HepG2 (cell line): Measurements from ENCODE around the gene LENEP. TPM values are rescaled to one million over a fixed set of nuclear protein-coding genes. Genes with fewer than 3 reads are reported as not detected.

Source experiments
- ATAC-seq: fragments of 200-7000 bp; cut with Tn5 transposase; 3 replicates; pipeline ENCODE4 v1.9.1; 2020; ENCODE audit warnings: mild to moderate bottlenecking, moderate library complexity
- BruUV-seq: library from RNA; stranded (reverse); fragments of 400-500 nt; replicated peaks from 2 replicates; lab custom pipeline; 2021; lab: Mats Ljungman, UMichigan
- CTCF ChIA-PET: fragments of 300-600 bp; formaldehyde crosslinking; extraction: SDS; loops from one replicate; lab custom pipeline; 2021; ENCODE audit warnings: low total read pairs, inconsistent platforms, low intra/inter-chr PET ratio; lab: Yijun Ruan, JAX
- POLR2A ChIA-PET: fragments of 350-600 bp; sonication (Branson Sonifier 250); formaldehyde crosslinking; loops from one replicate; lab custom pipeline; 2020; ENCODE audit warnings: antibody characterized with exemption, inconsistent platforms; lab: Yijun Ruan, JAX
- DNase-seq: peaks from one replicate; pipeline ENCODE4 v3.0.0-alpha.2; 2015; ENCODE audit warnings: low spot score
- FAIRE-seq: peaks from 3 replicates; lab custom pipeline; 2011; peaks lifted over from hg19 to GRCh38; lab: Jason Lieb, UNC
- H2AFZ ChIP-seq: one replicate; pipeline ENCODE4 v1.6.1; 2011; ENCODE audit warnings: low read length, inconsistent platforms
- H3K27ac ChIP-seq: fragments of 300-600 bp; 3 replicates; pipeline ENCODE4 v1.8.0; 2011; ENCODE audit warnings: mixed run types, mild to moderate bottlenecking, mixed read lengths, low read length, inconsistent platforms; ENCODE audit not compliant: insufficient read depth; ENCODE audit errors: extremely low read length
- H3K27me3 ChIP-seq, 2 experiments: fragments of 200-600 bp in 1 of 2; 2 replicates in 1 of 2; 3 replicates in 1 of 2; pipeline versions ENCODE4 v1.6.0 to v1.8.0; 2011; ENCODE audit warnings: low read length in 2 of 2, mild to moderate bottlenecking in 2 of 2, moderate library complexity in 2 of 2, inconsistent platforms in 1 of 2; ENCODE audit not compliant: insufficient read depth in 2 of 2, control insufficient read depth in 1 of 2
- H3K36me3 ChIP-seq, 2 experiments: fragments of 200-600 bp in 1 of 2; replicated peaks in 1 of 2; 2 replicates in 1 of 2; 3 replicates in 1 of 2; pipeline versions ENCODE4 v1.5.1 to v1.8.0; 2011; ENCODE audit warnings: low read length in 2 of 2, inconsistent platforms in 1 of 2; ENCODE audit not compliant: insufficient read depth in 2 of 2, control insufficient read depth in 1 of 2
- H3K4me1 ChIP-seq: 2 replicates; pipeline ENCODE4 v1.5.1; 2012; ENCODE audit warnings: low read length, inconsistent platforms; ENCODE audit not compliant: insufficient read depth
- H3K4me2 ChIP-seq: 2 replicates; pipeline ENCODE4 v1.6.0; 2011; ENCODE audit warnings: low read depth, low read length, inconsistent platforms
- H3K4me3 ChIP-seq, 3 experiments: fragments of 200-600 bp in 1 of 3; sonication (generic), shearing (Covaris generic) in 1 of 3; replicated peaks in 1 of 3; 2 replicates each; pipeline ENCODE4 v1.5.1; 2011 to 2016; ENCODE audit warnings: low read length in 3 of 3, inconsistent platforms in 2 of 3, low read depth in 2 of 3, mild to moderate bottlenecking in 2 of 3, control low read depth in 1 of 3, mixed read lengths in 1 of 3; ENCODE audit not compliant: insufficient read depth in 1 of 3
- H3K79me2 ChIP-seq: one replicate; pipeline ENCODE4 v1.6.1; 2011; ENCODE audit warnings: low read length, inconsistent platforms; ENCODE audit not compliant: insufficient read depth
- H3K9ac ChIP-seq: 2 replicates; pipeline ENCODE4 v1.6.0; 2011; ENCODE audit warnings: mild to moderate bottlenecking, low read depth, low read length, inconsistent platforms; ENCODE audit not compliant: insufficient read depth
- H3K9me3 ChIP-seq: 2 replicates; pipeline ENCODE4 v1.5.1; 2012; ENCODE audit warnings: mild to moderate bottlenecking, low read length
- H4K20me1 ChIP-seq: 2 replicates; pipeline ENCODE4 v1.6.0; 2011; ENCODE audit warnings: inconsistent platforms, mild to moderate bottlenecking, low read length, moderate library complexity; ENCODE audit not compliant: insufficient read depth
- FOXK1 ChIP-seq: sonication (generic); formaldehyde crosslinking; IDR thresholded peaks from 2 replicates; pipeline ENCODE4 v1.4.0; 2020; ENCODE audit warnings: low read depth, missing genetic modification reagents, borderline replicate concordance
- KDM1A ChIP-seq: IDR thresholded peaks from 2 replicates; pipeline ENCODE4 v1.6.1; 2016; ENCODE audit warnings: missing compliant biosample characterization
- KDM4B ChIP-seq: sonication (generic); formaldehyde crosslinking; IDR thresholded peaks from 2 replicates; pipeline ENCODE4 v1.4.0; 2020; ENCODE audit warnings: missing genetic modification reagents
- NAIF1 ChIP-seq: sonication (generic); formaldehyde crosslinking; IDR thresholded peaks from 2 replicates; pipeline ENCODE4 v1.5.0; 2020; ENCODE audit warnings: mild to moderate bottlenecking, missing genetic modification reagents, borderline replicate concordance
- NCOA2 ChIP-seq: sonication (generic); formaldehyde crosslinking; IDR thresholded peaks from 2 replicates; pipeline ENCODE4 v1.8.0; 2022; ENCODE audit warnings: inconsistent platforms
- PHF8 ChIP-seq: sonication (generic); formaldehyde crosslinking; IDR thresholded peaks from 2 replicates; pipeline ENCODE4 v1.5.0; 2020; ENCODE audit warnings: missing genetic modification reagents
- RXRA ChIP-seq: sonication (generic); formaldehyde crosslinking; IDR thresholded peaks from 2 replicates; pipeline ENCODE4 v1.5.1; 2020; ENCODE audit warnings: missing genetic modification reagents
- SNAI1 ChIP-seq: sonication (generic); formaldehyde crosslinking; IDR thresholded peaks from 2 replicates; pipeline ENCODE4 v1.5.0; 2020; ENCODE audit warnings: mild to moderate bottlenecking, missing genetic modification reagents, borderline replicate concordance
- ZFP90 ChIP-seq: sonication (generic); formaldehyde crosslinking; IDR thresholded peaks from 2 replicates; pipeline ENCODE4 v1.8.0; 2022; ENCODE audit warnings: missing genetic modification reagents, mild to moderate bottlenecking, inconsistent platforms, borderline replicate concordance
- ZNF251 ChIP-seq: sonication (generic); formaldehyde crosslinking; IDR thresholded peaks from 2 replicates; pipeline ENCODE4 v1.9.0; 2021; ENCODE audit warnings: mild to moderate bottlenecking, missing genetic modification reagents
- ZNF7 ChIP-seq: IDR thresholded peaks from 2 replicates; pipeline ENCODE4 v1.6.1; 2016; ENCODE audit warnings: missing biosample characterization, missing genetic modification reagents
- ZNF780A ChIP-seq: sonication (generic); formaldehyde crosslinking; IDR thresholded peaks from 2 replicates; pipeline ENCODE4 v1.8.0; 2022; ENCODE audit warnings: mild to moderate bottlenecking, missing genetic modification reagents, moderate library complexity
- WGBS: methylation state at CpG from one replicate; pipeline ENCODE4 v1.1.6; 2017; ENCODE audit warnings: low lambda C conversion rate; 5-methylcytosine and 5-hydroxymethylcytosine counted together
- in situ Hi-C: cut with HindIII; loops from 2 replicates; pipeline ENCODE4 v1.10.0; 2017; ENCODE audit warnings: low pct_unique_long_range_greater_than_20kb; ENCODE audit not compliant: extremely low pct_ligation_motif_present
- intact Hi-C: fragments of 100-400 bp; cut with micrococcal nuclease; formaldehyde crosslinking; loops from one replicate; pipeline ENCODE4 v1.10.0; 2022; ENCODE audit not compliant: unreplicated experiment
- polyA plus RNA-seq, 8 experiments: library from polyadenylated mRNA; depleted of rRNA in 3 of 8; stranded (reverse) in 7 of 8; unstranded in 1 of 8; fragments of >200 nt; fragmentation: Illumina TruSeq in 4 of 8; extraction: Trizol in 4 of 8; gene quantifications; 2 replicates each; pipeline versions ENCODE4 v1.2.1 to v1.2.3, GENCODE V29; 2011 to 2016; ENCODE audit warnings: low read depth in 4 of 8, missing spikeins in 1 of 8, mixed read lengths in 1 of 8; ENCODE audit not compliant: insufficient read depth in 1 of 8
- total RNA-seq, 5 experiments: library from RNA; depleted of rRNA; stranded (reverse); fragments of >200 nt; fragmentation: Illumina TruSeq; extraction: Trizol; gene quantifications; 2 replicates each; pipeline ENCODE4 v1.2.3, GENCODE V29; 2016; ENCODE audit warnings: low read depth in 1 of 5
- TF ChIP-seq, protein P1 (sequence below): sonication (generic); formaldehyde crosslinking; IDR thresholded peaks from 2 replicates; pipeline ENCODE4 v1.4.0; 2020; ENCODE audit warnings: missing genetic modification reagents
- TF ChIP-seq, protein P2 (sequence below): sonication (generic); formaldehyde crosslinking; IDR thresholded peaks from 2 replicates; pipeline ENCODE4 v1.5.0; 2020; ENCODE audit warnings: missing genetic modification reagents, mild to moderate bottlenecking, borderline replicate concordance
- TF ChIP-seq, protein P3 (sequence below): fragments of 450-650 bp; IDR thresholded peaks from 2 replicates; pipeline ENCODE4 v1.6.1; 2017; ENCODE audit warnings: mild to moderate bottlenecking

The LENEP gene
- total and polyA plus RNA-seq, 2 of the 13 experiments (the other 11 are each of a cell fraction or from before 2014, with no cell fraction given): 0.29 TPM; not detected in 1

DNA sequence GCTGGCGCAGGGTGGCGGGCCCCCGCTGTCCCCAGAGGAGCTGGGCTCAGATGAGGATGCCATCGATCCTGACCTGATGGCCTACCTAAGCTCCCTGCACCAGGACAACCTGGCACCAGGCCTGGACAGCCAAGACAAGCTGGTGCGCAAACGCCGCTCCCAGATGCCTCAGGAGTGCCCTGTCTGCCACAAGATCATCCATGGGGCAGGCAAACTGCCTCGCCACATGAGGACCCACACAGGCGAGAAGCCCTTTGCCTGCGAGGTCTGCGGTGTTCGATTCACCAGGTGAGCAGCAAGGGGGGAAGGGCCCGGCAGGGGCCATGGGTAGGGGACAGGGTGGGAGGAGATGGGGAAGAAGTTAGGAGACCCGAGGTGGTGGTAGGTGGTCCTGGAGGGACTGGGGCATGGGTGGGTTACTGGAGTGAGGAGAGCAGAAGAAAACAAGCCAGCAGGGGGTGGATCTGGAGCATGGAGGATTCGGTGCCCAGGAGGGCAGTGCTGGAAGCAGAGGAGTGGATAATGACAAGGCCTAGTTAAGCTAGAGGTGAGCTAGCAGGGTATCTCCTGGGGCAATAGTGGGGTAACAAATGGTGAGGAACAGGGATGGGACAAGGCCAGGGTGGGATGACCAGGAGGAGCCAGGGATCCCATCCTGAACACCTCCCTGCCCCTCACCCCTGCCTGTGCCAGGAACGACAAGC lies 22.3 kb downstream of the LENEP start:
- Histone ChIP-seq H3K79me2 (peaks cover 2% of the 10 kb centered on the region), H3K4me2 (no peak overlapping the region), H4K20me1 (peaks cover 8% of the 10 kb centered on the region; the same call in 1 of the 2 replicates), H3K27me3 (no peaks in the 10 kb centered on the region), H3K4me1 (peaks cover 54% of the 10 kb centered on the region), H3K27ac (no peak overlapping the region), H2AFZ (no peak overlapping the region), H3K36me3 (peaks cover 8 to 27% of the 10 kb centered on the region in 2 experiments; a peak in 4 of 5 replicates), H3K9me3 (no peaks in the 10 kb centered on the region), H3K9ac (no peak overlapping the region), H3K4me3 (no peak overlapping the region)
- CTCF ChIA-PET: no interaction called here
- in situ Hi-C loops: no loop called here
- ATAC-seq (no peak), FAIRE-seq (no peak), DNase-seq (no peak)
- no peak for TF ChIP-seq FOXK1
- no peak for TF ChIP-seq ZFP90 (CRISPR knock-in tag)
- TF ChIP-seq KDM1A (CRISPR knock-in tag): no peak
- TF ChIP-seq, protein P1, sequence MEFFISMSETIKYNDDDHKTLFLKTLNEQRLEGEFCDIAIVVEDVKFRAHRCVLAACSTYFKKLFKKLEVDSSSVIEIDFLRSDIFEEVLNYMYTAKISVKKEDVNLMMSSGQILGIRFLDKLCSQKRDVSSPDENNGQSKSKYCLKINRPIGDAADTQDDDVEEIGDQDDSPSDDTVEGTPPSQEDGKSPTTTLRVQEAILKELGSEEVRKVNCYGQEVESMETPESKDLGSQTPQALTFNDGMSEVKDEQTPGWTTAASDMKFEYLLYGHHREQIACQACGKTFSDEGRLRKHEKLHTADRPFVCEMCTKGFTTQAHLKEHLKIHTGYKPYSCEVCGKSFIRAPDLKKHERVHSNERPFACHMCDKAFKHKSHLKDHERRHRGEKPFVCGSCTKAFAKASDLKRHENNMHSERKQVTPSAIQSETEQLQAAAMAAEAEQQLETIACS: no peak
- TF ChIP-seq ZNF251 (CRISPR knock-in tag): no peak
- TF ChIP-seq, protein P2, sequence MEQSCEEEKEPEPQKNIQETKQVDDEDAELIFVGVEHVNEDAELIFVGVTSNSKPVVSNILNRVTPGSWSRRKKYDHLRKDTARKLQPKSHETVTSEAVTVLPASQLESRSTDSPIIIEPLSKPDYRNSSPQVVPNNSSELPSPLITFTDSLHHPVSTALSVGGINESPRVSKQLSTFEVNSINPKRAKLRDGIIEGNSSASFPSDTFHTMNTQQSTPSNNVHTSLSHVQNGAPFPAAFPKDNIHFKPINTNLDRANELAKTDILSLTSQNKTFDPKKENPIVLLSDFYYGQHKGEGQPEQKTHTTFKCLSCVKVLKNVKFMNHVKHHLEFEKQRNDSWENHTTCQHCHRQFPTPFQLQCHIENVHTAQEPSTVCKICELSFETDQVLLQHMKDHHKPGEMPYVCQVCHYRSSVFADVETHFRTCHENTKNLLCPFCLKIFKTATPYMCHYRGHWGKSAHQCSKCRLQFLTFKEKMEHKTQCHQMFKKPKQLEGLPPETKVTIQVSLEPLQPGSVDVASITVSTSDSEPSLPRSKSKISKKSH (CRISPR knock-in tag): no peak
- no peak for TF ChIP-seq PHF8 (CRISPR knock-in tag)
- TF ChIP-seq RXRA (CRISPR knock-in tag): no peak
- TF ChIP-seq ZNF780A (CRISPR knock-in tag): no peak
- TF ChIP-seq KDM4B (CRISPR knock-in tag): no peak
- TF ChIP-seq NAIF1 (CRISPR knock-in tag): no peak
- TF ChIP-seq, protein P3, sequence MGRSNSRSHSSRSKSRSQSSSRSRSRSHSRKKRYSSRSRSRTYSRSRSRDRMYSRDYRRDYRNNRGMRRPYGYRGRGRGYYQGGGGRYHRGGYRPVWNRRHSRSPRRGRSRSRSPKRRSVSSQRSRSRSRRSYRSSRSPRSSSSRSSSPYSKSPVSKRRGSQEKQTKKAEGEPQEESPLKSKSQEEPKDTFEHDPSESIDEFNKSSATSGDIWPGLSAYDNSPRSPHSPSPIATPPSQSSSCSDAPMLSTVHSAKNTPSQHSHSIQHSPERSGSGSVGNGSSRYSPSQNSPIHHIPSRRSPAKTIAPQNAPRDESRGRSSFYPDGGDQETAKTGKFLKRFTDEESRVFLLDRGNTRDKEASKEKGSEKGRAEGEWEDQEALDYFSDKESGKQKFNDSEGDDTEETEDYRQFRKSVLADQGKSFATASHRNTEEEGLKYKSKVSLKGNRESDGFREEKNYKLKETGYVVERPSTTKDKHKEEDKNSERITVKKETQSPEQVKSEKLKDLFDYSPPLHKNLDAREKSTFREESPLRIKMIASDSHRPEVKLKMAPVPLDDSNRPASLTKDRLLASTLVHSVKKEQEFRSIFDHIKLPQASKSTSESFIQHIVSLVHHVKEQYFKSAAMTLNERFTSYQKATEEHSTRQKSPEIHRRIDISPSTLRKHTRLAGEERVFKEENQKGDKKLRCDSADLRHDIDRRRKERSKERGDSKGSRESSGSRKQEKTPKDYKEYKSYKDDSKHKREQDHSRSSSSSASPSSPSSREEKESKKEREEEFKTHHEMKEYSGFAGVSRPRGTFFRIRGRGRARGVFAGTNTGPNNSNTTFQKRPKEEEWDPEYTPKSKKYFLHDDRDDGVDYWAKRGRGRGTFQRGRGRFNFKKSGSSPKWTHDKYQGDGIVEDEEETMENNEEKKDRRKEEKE: no peak
- no peak for TF ChIP-seq SNAI1
- TF ChIP-seq ZNF7 (CRISPR knock-in tag): no peak
- no peak for TF ChIP-seq NCOA2 (CRISPR knock-in tag)
- BruUV-seq: no TSS peak
- POLR2A ChIA-PET: interaction anchor here (2.2 to 8.2 kb wide), 3 partner anchors 13 to 43 kb away, joined by 10 to 90 read pairs (median 18); partner anchors contain the start of genes FLAD1 and ZBTB7B
- WGBS: 96% methylated on average over 11 of the region's 16 CpGs
- intact Hi-C loops: no loop called here
